SK-N-SH (cell line): ENCODE data around the gene ATP6V0E2. TPM values are rescaled to one million over a fixed set of nuclear protein-coding genes. Genes with fewer than 3 reads are reported as not detected.

ENCODE experiments used
- CTCF ChIA-PET: fragments of 300-600, 350-600 bp; formaldehyde crosslinking; extraction: SDS; loops from one replicate; lab custom pipeline; 2021; lab: Yijun Ruan, JAX
- POLR2A ChIA-PET: fragments of 350-600 bp; sonication (Branson Sonifier 250); formaldehyde crosslinking; extraction: SDS; loops from one replicate; lab custom pipeline; 2020; ENCODE audit warnings: antibody characterized with exemption, inconsistent platforms; lab: Yijun Ruan, JAX
- DNase-seq: peaks from one replicate; pipeline ENCODE4 v3.0.0; 2012
- H2AFZ ChIP-seq: fragments of 200-600 bp; sonication (generic); 2 replicates; pipeline ENCODE4 v1.8.1; 2016; ENCODE audit warnings: antibody characterized with exemption, mild to moderate bottlenecking, low read depth
- H3F3A ChIP-seq: fragments of 200-600 bp; sonication (generic); replicated peaks from 2 replicates; pipeline ENCODE3; 2016; ENCODE audit warnings: antibody characterized with exemption, mild to moderate bottlenecking; ENCODE audit not compliant: insufficient read depth
- H3K27ac ChIP-seq, 2 experiments: fragments of 200-500 bp in 1 of 2; fragments of 200-600 bp in 1 of 2; sonication (Bioruptor generic) in 1 of 2; sonication (generic), shearing (Covaris generic) in 1 of 2; 2 replicates each; pipeline versions ENCODE4 v1.5.1 to v1.6.1; 2014 to 2016; ENCODE audit warnings: low read depth in 2 of 2, inconsistent platforms in 1 of 2, low read length in 1 of 2, mild to moderate bottlenecking in 1 of 2, mixed read lengths in 1 of 2
- H3K27me3 ChIP-seq: fragments of 200-600 bp; sonication (generic), shearing (Covaris generic); 2 replicates; pipeline ENCODE4 v1.6.1; 2016; ENCODE audit warnings: mixed run types; ENCODE audit not compliant: insufficient read depth
- H3K36me3 ChIP-seq, 2 experiments: fragments of 200-500 bp in 1 of 2; fragments of 200-600 bp in 1 of 2; sonication (Bioruptor generic) in 1 of 2; sonication (generic) in 1 of 2; replicated peaks in 1 of 2; 2 replicates each; pipeline versions ENCODE3 to v1.5.1; 2014 to 2016; ENCODE audit warnings: low read length in 1 of 2, mild to moderate bottlenecking in 1 of 2; ENCODE audit not compliant: insufficient read depth in 2 of 2, control insufficient read depth in 1 of 2
- H3K4me1 ChIP-seq, 2 experiments: fragments of 200-500 bp in 1 of 2; fragments of 200-600 bp in 1 of 2; sonication (Bioruptor generic) in 1 of 2; sonication (generic), shearing (Covaris generic) in 1 of 2; 2 replicates each; pipeline versions ENCODE4 v1.5.1 to v1.6.1; 2014 to 2016; ENCODE audit warnings: low read depth in 1 of 2, low read length in 1 of 2, mixed run types in 1 of 2; ENCODE audit not compliant: insufficient read depth in 2 of 2, control insufficient read depth in 1 of 2
- H3K4me2 ChIP-seq: fragments of 200-600 bp; sonication (generic), shearing (Covaris generic); 2 replicates; pipeline ENCODE4 v1.6.1; 2017; ENCODE audit warnings: mixed run types
- H3K4me3 ChIP-seq, 2 experiments: fragments of 200-500 bp in 1 of 2; fragments of 200-600 bp in 1 of 2; sonication (Bioruptor generic) in 1 of 2; sonication (generic), shearing (Covaris generic) in 1 of 2; 2 replicates each; pipeline versions ENCODE4 v1.5.1 to v1.8.1; 2014 to 2016; ENCODE audit warnings: low read depth in 2 of 2, inconsistent platforms in 1 of 2, low read length in 1 of 2, mild to moderate bottlenecking in 1 of 2, mixed read lengths in 1 of 2, moderate library complexity in 1 of 2
- H3K79me2 ChIP-seq: fragments of 200-600 bp; sonication (generic); 2 replicates; pipeline ENCODE4 v1.8.1; 2017; ENCODE audit warnings: mild to moderate bottlenecking; ENCODE audit not compliant: insufficient read depth
- H3K9ac ChIP-seq: fragments of 200-600 bp; sonication (generic); 2 replicates; pipeline ENCODE4 v1.6.1; 2017; ENCODE audit warnings: mixed run types
- H3K9me2 ChIP-seq: fragments of 200-600 bp; sonication (generic); 2 replicates; pipeline ENCODE4 v1.6.1; 2017; ENCODE audit warnings: mixed run types
- H3K9me3 ChIP-seq: fragments of 200-600 bp; sonication (generic); 2 replicates; pipeline ENCODE4 v1.6.1; 2017; ENCODE audit warnings: mixed run types, mild to moderate bottlenecking, moderate library complexity
- H4K20me1 ChIP-seq: fragments of 200-600 bp; sonication (generic); 2 replicates; pipeline ENCODE4 v1.6.1; 2017; ENCODE audit warnings: mild to moderate bottlenecking, mixed run types; ENCODE audit not compliant: insufficient read depth
- EP300 ChIP-seq, 2 experiments: IDR thresholded peaks; 2 replicates each; pipeline versions ENCODE4 v1.4.0 to v1.6.1; 2012; ENCODE audit warnings: borderline replicate concordance in 1 of 2, low read depth in 1 of 2, low read length in 1 of 2
- FOSL2 ChIP-seq: IDR thresholded peaks from 2 replicates; pipeline ENCODE4 v1.4.0; 2012; ENCODE audit warnings: low read depth, mild to moderate bottlenecking, moderate library complexity, borderline replicate concordance
- FOXJ3 ChIP-seq: sonication (generic); formaldehyde crosslinking; IDR thresholded peaks from 2 replicates; pipeline ENCODE4 v1.5.1; 2020; ENCODE audit warnings: mild to moderate bottlenecking, missing genetic modification reagents
- JUND ChIP-seq: IDR thresholded peaks from 2 replicates; pipeline ENCODE4 v1.4.0; 2012
- MEF2A ChIP-seq: IDR thresholded peaks from 2 replicates; pipeline ENCODE4 v1.4.0; 2012; ENCODE audit warnings: low read depth, borderline replicate concordance
- MXI1 ChIP-seq: IDR thresholded peaks from 2 replicates; pipeline ENCODE4 v1.6.1; 2012; ENCODE audit warnings: mild to moderate bottlenecking, low read depth, low read length, improper control_type of control experiment
- RCOR1 ChIP-seq: fragments of 150-350 bp; IDR thresholded peaks from 2 replicates; pipeline ENCODE4 v1.6.1; 2017; ENCODE audit warnings: antibody characterized with exemption, low read length
- RFX5 ChIP-seq: IDR thresholded peaks from 2 replicates; pipeline ENCODE4 v1.6.1; 2012; ENCODE audit warnings: mild to moderate bottlenecking, improper control_type of control experiment, low read length
- RXRA ChIP-seq: IDR thresholded peaks from 2 replicates; pipeline ENCODE4 v1.4.0; 2012; ENCODE audit warnings: low read depth, mild to moderate bottlenecking, borderline replicate concordance
- SIN3A ChIP-seq: IDR thresholded peaks from 2 replicates; pipeline ENCODE4 v1.6.1; 2012; ENCODE audit warnings: low read depth, mild to moderate bottlenecking, low read length, moderate library complexity, borderline replicate concordance
- SMC3 ChIP-seq: IDR thresholded peaks from 2 replicates; pipeline ENCODE4 v1.6.1; 2012; ENCODE audit warnings: low read depth, low read length, improper control_type of control experiment
- TAF1 ChIP-seq: IDR thresholded peaks from 2 replicates; pipeline ENCODE4 v1.6.1; 2012; ENCODE audit warnings: low read depth, mild to moderate bottlenecking, low read length, moderate library complexity, borderline replicate concordance
- TCF12 ChIP-seq: IDR thresholded peaks from 2 replicates; pipeline ENCODE4 v1.4.0; 2012
- WGBS: methylation state at CpG from one replicate; pipeline ENCODE4 v1.1.6; 2017; ENCODE audit warnings: low lambda C conversion rate; 5-methylcytosine and 5-hydroxymethylcytosine counted together
- polyA plus RNA-seq, 3 experiments: library from polyadenylated mRNA; depleted of rRNA; stranded (reverse); fragments of >200 nt; gene quantifications; 2 replicates each; pipeline ENCODE4 v1.2.3, GENCODE V29; 2012
- TF ChIP-seq, protein P1 (sequence below): fragments of 150-350 bp; IDR thresholded peaks from 2 replicates; pipeline ENCODE4 v1.6.1; 2017; ENCODE audit warnings: antibody characterized with exemption, low read length, low read depth, borderline replicate concordance
- TF ChIP-seq, protein P2 (sequence below): fragments of 200-600 bp; sonication (generic); IDR thresholded peaks from 2 replicates; pipeline ENCODE4 v1.6.1; 2017; ENCODE audit warnings: antibody characterized with exemption, mild to moderate bottlenecking, moderate library complexity
- TF ChIP-seq, protein P3 (sequence below): IDR thresholded peaks from 2 replicates; pipeline ENCODE4 v1.4.0; 2012; ENCODE audit warnings: low read depth, borderline replicate concordance
- TF ChIP-seq, protein P4 (sequence below): IDR thresholded peaks from 2 replicates; pipeline ENCODE4 v1.4.0; 2012; ENCODE audit warnings: low read depth, borderline replicate concordance
- TF ChIP-seq, protein P5 (sequence below): IDR thresholded peaks from 2 replicates; pipeline ENCODE4; 2012

ATP6V0E2 gene
- polyA plus RNA-seq, 1 of the 3 experiments (the other 2 are of a cell fraction): 49.6 TPM

DNA sequence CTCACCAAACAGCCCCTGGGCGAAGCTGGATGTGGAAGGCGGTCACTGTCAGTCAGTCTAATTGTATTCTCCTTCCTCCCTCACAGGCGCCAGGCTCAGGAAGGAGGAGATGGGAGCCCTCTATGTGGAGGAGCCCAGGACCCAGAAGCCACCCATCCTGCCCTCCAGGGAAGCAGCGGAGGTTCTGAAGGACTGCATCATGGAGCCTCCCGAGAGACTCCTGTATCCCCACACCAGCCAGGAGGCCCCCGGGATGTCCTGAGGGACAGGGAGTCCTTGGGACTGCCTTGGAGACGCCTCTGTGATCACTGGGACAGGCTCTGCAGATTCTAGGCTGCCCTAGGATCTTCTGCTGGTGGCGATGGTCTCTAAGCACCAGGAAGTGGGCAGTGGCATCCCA, 9.7 kb upstream of the ATP6V0E2 start (continued):
- no peak for TF ChIP-seq SMC3

DNA sequence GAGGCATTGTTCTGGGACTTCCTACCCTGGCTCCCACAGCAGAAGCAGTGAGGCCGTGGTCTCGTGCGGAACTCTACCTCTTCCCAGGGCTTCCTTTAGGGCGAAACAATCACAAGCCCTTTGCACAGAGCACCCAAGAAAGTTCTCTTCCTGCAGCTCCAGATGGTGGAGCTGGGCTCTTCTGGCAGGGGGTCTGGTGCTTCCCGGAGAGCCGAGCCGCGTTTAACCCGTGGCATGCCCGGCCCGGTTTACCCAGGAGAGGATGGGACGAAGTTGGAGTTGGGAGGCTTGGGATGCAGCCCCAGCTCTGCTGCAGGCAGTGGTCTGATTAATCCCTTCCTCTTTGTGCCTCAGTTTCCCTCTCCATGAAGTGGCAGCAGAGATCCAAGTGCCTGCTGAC, 9.0 kb upstream of the ATP6V0E2 start:
- Histone ChIP-seq H3K9ac (no peak overlapping the region), H3F3A (no peaks in the 10 kb centered on the region), H3K79me2 (no peaks in the 10 kb centered on the region), H3K27ac (no peak overlapping the region), H3K4me2 (no peak overlapping the region), H3K4me3 (no peak overlapping the region), H3K36me3 (peaks cover 3 to 43% of the 10 kb centered on the region in 2 experiments), H2AFZ (no peak overlapping the region), H3K9me3 (no peaks in the 10 kb centered on the region), H4K20me1 (no peaks in the 10 kb centered on the region), H3K4me1 (no peaks in the 10 kb centered on the region), H3K9me2 (no peaks in the 10 kb centered on the region), H3K27me3 (no peaks in the 10 kb centered on the region)
- TF ChIP-seq, protein P1, sequence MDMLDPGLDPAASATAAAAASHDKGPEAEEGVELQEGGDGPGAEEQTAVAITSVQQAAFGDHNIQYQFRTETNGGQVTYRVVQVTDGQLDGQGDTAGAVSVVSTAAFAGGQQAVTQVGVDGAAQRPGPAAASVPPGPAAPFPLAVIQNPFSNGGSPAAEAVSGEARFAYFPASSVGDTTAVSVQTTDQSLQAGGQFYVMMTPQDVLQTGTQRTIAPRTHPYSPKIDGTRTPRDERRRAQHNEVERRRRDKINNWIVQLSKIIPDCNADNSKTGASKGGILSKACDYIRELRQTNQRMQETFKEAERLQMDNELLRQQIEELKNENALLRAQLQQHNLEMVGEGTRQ: no peak
- TF ChIP-seq, protein P2, sequence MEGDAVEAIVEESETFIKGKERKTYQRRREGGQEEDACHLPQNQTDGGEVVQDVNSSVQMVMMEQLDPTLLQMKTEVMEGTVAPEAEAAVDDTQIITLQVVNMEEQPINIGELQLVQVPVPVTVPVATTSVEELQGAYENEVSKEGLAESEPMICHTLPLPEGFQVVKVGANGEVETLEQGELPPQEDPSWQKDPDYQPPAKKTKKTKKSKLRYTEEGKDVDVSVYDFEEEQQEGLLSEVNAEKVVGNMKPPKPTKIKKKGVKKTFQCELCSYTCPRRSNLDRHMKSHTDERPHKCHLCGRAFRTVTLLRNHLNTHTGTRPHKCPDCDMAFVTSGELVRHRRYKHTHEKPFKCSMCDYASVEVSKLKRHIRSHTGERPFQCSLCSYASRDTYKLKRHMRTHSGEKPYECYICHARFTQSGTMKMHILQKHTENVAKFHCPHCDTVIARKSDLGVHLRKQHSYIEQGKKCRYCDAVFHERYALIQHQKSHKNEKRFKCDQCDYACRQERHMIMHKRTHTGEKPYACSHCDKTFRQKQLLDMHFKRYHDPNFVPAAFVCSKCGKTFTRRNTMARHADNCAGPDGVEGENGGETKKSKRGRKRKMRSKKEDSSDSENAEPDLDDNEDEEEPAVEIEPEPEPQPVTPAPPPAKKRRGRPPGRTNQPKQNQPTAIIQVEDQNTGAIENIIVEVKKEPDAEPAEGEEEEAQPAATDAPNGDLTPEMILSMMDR: no peak
- no peak for TF ChIP-seq RFX5
- TF ChIP-seq EP300 (IDR thresholded peaks at IDR 0.05; ENCODE audit: borderline replicate concordance in 1 of 2, low read depth in 1 of 2, low read length in 1 of 2): no peak
- TF ChIP-seq RCOR1: no peak
- TF ChIP-seq TAF1: no peak
- TF ChIP-seq, protein P3, sequence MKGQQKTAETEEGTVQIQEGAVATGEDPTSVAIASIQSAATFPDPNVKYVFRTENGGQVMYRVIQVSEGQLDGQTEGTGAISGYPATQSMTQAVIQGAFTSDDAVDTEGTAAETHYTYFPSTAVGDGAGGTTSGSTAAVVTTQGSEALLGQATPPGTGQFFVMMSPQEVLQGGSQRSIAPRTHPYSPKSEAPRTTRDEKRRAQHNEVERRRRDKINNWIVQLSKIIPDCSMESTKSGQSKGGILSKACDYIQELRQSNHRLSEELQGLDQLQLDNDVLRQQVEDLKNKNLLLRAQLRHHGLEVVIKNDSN: no peak
- TF ChIP-seq, protein P4, sequence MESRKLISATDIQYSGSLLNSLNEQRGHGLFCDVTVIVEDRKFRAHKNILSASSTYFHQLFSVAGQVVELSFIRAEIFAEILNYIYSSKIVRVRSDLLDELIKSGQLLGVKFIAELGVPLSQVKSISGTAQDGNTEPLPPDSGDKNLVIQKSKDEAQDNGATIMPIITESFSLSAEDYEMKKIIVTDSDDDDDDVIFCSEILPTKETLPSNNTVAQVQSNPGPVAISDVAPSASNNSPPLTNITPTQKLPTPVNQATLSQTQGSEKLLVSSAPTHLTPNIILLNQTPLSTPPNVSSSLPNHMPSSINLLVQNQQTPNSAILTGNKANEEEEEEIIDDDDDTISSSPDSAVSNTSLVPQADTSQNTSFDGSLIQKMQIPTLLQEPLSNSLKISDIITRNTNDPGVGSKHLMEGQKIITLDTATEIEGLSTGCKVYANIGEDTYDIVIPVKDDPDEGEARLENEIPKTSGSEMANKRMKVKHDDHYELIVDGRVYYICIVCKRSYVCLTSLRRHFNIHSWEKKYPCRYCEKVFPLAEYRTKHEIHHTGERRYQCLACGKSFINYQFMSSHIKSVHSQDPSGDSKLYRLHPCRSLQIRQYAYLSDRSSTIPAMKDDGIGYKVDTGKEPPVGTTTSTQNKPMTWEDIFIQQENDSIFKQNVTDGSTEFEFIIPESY: no peak
- TF ChIP-seq MXI1: no peak
- no peak for TF ChIP-seq FOXJ3 (CRISPR knock-in tag)
- TF ChIP-seq FOSL2: no peak
- no peak for TF ChIP-seq SIN3A
- no peak for TF ChIP-seq JUND
- TF ChIP-seq TCF12: no peak
- TF ChIP-seq RXRA: no peak
- TF ChIP-seq MEF2A: no peak
- TF ChIP-seq, protein P5, sequence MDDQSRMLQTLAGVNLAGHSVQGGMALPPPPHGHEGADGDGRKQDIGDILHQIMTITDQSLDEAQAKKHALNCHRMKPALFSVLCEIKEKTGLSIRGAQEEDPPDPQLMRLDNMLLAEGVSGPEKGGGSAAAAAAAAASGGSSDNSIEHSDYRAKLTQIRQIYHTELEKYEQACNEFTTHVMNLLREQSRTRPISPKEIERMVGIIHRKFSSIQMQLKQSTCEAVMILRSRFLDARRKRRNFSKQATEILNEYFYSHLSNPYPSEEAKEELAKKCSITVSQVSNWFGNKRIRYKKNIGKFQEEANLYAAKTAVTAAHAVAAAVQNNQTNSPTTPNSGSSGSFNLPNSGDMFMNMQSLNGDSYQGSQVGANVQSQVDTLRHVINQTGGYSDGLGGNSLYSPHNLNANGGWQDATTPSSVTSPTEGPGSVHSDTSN: no peak
- no peak for DNase-seq
- CTCF ChIA-PET: interaction anchor here (1.3 kb wide), 1 partner anchor 75 kb away, joined by 3 read pairs; no protein-coding TSS in a partner anchor
- POLR2A ChIA-PET: interaction anchor here (0.7 kb wide), 1 partner anchor 15 kb away, joined by 3 read pairs; no protein-coding TSS in a partner anchor
- WGBS: 86% methylated on average over 8 of the region's 12 CpGs
